Measurements from ENCODE around the gene EPB41L3.

DNA sequence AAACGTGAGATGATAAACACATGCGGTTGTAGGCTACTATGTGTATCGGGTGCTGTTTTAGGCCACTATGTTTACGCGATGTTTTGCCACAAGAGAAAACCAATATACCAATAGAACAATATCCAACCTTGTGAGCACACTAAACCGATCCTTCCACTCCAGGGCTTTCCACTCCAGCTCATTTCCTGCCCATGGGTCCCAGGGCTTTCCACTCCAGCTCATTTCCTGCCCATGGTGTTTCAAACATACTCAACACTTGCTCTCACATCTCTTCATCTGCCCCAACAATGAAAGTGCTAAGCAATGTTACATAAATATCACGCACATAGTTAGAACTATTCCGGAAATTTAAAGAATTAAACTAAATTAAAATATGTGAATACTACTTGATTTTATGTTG lies 80.0 kb downstream of the EPB41L3 start:
- TF ChIP-seq, protein P1, sequence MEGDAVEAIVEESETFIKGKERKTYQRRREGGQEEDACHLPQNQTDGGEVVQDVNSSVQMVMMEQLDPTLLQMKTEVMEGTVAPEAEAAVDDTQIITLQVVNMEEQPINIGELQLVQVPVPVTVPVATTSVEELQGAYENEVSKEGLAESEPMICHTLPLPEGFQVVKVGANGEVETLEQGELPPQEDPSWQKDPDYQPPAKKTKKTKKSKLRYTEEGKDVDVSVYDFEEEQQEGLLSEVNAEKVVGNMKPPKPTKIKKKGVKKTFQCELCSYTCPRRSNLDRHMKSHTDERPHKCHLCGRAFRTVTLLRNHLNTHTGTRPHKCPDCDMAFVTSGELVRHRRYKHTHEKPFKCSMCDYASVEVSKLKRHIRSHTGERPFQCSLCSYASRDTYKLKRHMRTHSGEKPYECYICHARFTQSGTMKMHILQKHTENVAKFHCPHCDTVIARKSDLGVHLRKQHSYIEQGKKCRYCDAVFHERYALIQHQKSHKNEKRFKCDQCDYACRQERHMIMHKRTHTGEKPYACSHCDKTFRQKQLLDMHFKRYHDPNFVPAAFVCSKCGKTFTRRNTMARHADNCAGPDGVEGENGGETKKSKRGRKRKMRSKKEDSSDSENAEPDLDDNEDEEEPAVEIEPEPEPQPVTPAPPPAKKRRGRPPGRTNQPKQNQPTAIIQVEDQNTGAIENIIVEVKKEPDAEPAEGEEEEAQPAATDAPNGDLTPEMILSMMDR (IDR thresholded peaks at IDR 0.05): no peak
- TF ChIP-seq RAD21 (conservative IDR thresholded peaks at IDR 0.05 in 1 of 2, IDR thresholded peaks at IDR 0.05 in 1 of 2) (no peak), CEBPB (IDR thresholded peaks at IDR 0.05) (no peak), RCOR1 (IDR thresholded peaks at IDR 0.05; ENCODE audit: low read depth, low read length) (no peak)
- TF ChIP-seq, protein P2, sequence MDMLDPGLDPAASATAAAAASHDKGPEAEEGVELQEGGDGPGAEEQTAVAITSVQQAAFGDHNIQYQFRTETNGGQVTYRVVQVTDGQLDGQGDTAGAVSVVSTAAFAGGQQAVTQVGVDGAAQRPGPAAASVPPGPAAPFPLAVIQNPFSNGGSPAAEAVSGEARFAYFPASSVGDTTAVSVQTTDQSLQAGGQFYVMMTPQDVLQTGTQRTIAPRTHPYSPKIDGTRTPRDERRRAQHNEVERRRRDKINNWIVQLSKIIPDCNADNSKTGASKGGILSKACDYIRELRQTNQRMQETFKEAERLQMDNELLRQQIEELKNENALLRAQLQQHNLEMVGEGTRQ (IDR thresholded peaks at IDR 0.05): no peak
- TF ChIP-seq, protein P3, sequence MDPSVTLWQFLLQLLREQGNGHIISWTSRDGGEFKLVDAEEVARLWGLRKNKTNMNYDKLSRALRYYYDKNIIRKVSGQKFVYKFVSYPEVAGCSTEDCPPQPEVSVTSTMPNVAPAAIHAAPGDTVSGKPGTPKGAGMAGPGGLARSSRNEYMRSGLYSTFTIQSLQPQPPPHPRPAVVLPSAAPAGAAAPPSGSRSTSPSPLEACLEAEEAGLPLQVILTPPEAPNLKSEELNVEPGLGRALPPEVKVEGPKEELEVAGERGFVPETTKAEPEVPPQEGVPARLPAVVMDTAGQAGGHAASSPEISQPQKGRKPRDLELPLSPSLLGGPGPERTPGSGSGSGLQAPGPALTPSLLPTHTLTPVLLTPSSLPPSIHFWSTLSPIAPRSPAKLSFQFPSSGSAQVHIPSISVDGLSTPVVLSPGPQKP (IDR thresholded peaks at IDR 0.05; ENCODE audit: low read depth, low read length): no peak

All from A549 (cell line).